IPS-NIHi11 (cell line): ENCODE results near the gene PITPNC1.

ENCODE experiments used
- DNase-seq: peaks from one replicate; pipeline ENCODE4 v3.0.0; 2012; ENCODE audit warnings: mixed read lengths, low spot score

PITPNC1 gene

GRCh38 chr17:67733449-67733848 lies 356.4 kb downstream of the PITPNC1 start:
- peak; percentile 12 for DNase-seq

- DNase-seq: no peak
Observed at GRCh38 chr17:67737145-67737544, 360.1 kb downstream of the PITPNC1 start.

DNA sequence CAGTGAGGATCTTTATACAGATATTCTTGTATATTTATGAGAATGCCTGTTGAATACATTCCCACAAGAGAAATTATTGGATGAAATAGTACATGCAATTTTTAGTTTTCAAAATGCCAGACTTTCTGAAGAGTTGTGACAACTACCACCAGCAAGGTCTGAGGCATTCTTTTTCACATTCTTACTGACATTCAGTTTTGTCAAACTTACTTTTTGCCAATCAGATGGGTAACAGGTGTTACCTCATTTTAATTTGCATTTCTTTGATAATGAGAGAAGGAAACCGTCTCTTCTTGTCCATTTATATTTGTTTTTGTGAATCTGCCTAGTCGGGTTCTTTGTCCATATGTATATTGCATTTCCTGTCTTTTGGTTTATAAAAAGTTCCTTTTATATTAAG lies 364.9 kb downstream of the PITPNC1 start:
- no peak for DNase-seq
